EH (cell line): ENCODE results near the gene LSM14A.
"Not testable (repeated sequence)": the region's sequence is repeated elsewhere in the genome, so short reads cannot be mapped to it uniquely, and the experiment has no call there.

ENCODE experiments used
- DNase-seq: peaks from one replicate; pipeline ENCODE4 v3.0.0-alpha.2; 2015; ENCODE audit warnings: low read depth

Gene LSM14A

GRCh38 chr19:34230820-34231219, 58.5 kb downstream of the LSM14A start:
- no peak for DNase-seq

DNA sequence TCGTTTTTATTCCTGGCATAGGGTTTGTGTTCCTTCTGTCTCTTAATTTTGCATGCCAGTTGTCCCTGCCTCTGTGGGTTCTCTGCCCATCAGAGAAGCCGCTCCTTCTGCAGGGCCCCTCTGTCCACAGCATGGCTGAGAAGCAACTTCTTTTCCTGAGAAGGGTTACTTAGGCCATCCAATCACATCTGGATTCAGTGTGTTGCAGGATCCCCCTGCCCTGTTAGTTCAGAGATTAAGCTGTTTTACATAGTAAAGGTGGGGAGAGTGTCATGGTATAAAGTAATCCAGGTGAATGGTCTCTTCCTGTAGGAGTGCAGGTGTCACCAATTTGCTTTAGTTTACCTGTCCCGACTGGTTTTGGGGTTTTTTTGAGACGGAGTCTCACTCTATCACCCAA, 59.1 kb downstream of the LSM14A start:
- DNase-seq = no peak

DNA sequence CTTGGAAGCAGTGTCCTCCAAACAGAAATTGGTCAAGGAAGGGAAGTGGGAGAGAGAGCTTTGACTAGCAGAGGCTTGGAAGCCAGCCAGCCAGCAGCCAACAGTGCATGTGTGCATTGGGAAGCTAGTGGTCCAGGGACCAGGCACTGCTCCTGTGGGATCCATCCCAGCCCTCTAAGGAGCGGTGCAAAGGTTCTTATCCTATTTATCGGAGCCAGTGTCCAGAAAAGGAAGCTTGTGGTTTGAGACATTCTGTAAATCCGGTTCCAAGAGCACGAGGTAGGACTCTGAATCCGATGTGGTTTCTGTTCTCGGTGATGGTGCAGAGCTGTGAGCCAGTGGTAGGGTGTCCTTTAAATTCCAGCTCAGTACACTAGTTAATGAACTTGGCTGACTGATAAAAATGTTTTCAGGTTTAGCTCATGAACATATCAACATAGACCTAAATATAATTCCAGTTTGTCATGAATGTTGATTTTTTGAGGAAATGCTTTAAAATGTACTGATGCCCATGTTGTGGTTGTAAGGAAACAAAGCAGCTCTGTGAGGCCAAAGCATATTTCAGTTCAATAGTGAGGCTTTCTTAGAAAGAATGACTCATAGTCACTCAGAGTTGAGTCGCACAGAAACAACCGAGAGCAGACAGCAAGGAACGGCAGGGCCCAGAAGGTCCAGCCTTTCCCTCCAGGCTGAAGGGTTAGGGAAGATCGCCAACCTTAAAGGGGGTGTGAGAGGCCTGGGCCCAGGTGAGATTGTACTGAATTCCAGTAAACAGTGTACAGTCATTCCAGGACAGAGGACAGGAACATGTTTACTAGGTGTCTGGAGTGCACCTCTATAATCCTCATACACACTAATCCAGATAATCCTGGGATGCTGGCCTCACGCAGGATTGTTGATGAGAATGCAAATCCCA, 60.5 kb downstream of the LSM14A start:
- peak; percentile 97 for DNase-seq

- DNase-seq = no peak
These were observed 63.2 kb downstream of the LSM14A start for GRCh38 chr19:34235425-34235940.

- DNase-seq = peak; percentile 82
These were observed 64.0 kb downstream of the LSM14A start for GRCh38 chr19:34236035-34236987.

DNA sequence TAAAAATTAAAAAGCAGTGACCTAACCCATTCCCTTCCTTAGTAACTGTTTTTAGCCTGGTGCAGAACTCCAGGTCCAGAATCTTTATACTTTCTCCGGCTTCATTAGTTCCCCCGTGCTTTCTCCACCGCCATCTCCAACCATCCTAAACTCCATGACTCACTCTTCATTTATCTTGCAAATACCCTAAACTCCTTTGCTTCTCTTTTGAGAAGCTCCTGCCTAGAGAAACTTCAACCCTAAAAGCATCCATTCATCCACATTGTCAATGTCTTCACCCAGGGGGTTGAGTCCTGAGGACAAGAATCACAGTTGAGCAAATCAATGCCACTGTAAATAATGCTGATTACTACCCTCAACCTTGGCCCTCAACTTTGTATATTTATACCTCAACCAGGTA, 65.0 kb downstream of the LSM14A start:
- DNase-seq = no peak

DNA sequence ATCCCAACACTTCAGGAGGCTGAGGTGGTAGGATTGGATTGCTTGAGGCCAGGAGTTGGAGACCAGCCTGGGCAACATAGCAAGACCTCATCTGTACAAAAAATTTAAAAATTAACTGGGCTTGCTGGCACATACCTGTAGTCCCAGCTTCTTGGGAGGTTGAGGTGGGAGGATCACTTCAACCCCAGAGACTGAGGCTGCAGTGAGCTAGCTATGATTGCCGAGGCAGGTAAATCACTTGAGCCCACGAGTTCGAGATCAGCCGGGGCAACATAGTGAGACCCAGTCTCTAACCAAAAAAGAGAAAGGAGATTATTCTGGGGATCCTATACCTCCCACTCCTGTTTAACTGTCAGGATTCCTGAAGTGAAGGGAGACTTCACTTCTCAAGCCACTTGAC, 65.6 kb downstream of the LSM14A start:
- no peak for DNase-seq

DNA sequence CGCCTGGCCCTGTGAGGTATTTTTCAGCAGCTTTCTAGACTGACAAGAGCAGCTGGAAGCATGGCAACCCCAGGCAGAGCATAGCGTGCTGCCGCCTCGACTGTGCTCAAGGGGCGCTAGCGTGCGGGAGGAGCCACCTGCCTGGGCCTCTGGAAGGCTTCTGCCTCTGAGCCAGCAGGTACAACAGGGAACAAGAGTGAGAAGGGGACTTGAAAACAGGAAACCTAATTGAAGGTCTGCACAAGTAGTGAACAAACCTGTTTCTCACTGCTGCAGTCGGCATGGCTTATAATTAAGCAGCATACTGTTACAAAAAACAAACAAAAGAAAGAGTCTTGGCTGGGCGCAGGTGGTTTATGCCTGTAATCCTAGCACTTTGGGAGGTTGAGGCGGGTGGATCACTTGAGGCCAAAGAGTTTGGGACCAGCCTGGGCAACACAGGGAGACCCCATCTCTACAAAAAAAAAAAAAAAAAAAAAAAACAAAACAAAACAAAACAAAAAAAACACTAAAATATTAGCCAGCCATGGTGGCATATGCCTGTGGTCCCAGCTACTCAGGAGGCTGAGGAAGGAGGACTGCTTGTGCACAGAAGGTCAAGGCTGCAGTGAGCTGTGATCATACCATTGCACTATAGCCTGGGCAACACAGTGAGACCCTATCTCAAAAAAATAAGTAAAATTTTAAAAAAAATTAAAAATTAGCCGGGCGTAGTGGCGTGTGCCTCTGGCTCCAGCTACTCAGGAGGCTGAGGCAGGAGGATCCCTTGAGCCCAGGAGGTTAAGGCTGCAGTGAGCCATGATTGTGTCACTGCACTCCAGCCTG, 69.4 kb downstream of the LSM14A start:
- DNase-seq = peak; percentile 16

GRCh38 chr19:34243138-34243875, 71.0 kb downstream of the LSM14A start:
- DNase-seq = peak; percentile 83

DNA sequence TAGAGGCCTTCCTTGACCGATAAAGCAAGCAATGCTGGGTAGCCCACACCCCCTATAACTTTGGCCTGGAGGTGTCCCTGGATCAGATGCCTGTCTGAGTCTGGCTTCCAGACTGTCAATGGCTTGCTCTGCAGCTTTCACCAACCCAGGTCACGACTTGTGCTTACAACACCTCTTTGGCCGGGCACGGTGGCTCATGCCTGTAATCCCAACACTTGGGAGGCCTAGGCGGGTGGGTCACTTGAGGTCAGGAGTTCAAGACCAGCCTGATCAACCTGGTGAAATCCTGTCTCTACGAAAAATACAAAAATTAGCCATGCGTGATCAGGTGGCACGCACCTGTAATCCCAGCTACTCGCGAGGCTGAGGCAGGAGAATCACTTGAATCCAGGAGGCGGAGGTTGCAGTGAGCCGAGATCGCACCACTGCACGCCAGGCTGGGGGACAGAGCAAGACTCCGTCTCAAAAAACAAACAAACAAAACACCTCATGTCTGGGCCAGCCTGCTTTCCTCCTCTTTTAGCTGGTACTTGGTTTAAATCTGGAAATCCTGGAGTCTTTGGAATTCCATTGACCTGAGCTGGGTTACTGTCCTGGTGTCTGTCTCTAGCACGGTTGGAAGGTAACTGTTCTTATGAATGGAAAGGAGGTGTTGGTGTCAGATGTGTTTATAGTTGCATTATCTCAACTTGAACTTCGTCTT, 71.7 kb downstream of the LSM14A start:
- peak; percentile 11 for DNase-seq

DNA sequence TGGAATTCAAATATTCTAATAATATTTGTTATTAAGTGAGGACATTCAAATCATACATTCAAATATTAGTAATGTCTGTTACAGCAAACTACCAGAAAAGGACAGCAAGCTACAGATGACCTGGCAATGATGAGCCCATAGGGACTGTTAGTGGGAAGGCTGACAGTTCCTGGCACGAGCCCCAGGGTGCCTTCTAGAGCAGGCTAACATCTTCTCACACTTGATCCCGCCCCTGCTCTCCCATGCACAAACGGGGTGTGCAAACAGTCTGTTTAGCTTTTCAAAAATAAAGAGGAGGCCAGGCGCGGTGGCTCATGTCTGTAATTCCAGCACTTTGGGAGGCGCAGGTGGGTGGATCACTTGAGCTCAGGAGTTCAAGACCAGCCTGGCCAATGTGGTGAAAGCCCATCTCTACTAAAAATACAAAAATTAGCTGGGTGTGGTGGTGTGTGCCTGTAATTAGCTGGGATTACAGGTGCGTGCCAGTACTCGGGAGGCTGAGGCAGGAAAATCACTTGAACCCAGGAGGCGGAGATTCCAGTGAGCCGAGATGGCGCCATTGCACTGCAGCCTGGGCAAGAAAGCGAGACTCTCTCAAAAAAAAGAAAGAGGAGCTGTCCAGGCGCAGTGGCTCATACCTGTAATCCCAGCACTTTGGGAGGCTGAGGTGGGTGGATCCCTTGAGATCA, 72.5 kb downstream of the LSM14A start:
- DNase-seq = peak; percentile 61

GRCh38 chr19:34246340-34246739, 74.0 kb downstream of the LSM14A start:
- DNase-seq = no peak

DNA sequence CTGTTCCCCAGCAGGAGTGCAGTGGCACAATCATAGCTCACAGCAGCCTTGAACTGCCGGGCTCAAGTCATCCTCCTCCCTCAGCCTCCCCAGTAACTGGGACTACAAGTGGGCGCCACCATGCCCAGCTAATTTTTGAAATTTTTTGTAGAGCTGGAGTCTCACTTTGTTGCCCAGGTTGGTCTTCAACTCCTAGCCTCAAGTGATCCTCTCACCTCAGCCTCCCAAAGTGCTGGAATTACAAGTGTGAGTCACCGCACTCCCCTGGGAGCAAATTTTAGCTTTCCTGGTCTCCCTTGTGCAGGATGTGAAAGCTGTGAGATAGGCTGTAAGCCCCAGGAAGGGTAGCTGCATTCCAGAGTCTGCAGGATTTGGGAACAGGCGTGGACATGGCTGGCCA, 76.6 kb downstream of the LSM14A start:
- DNase-seq = no peak

- DNase-seq = not testable (repeated sequence)
These were observed 80.9 kb downstream of the LSM14A start for GRCh38 chr19:34253167-34253566.

DNA sequence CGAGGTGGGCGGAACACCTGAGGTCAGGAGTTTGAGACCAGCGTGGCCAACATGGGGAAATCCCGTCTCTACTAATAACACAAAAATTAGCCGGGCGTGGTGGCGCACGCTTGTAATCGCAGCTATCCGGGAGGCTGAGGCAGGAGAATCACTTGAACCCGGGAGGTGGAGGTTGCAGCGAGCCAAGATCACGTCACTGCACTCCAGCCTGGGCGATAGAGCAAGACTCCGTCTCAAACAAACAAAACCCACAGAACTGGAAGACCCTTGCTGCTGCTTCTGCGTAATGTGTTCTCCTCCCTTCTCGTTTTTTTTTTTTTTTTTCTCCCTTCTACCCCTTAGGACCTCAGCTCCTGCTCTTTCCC, 81.4 kb downstream of the LSM14A start:
- DNase-seq = not testable (repeated sequence)

DNA sequence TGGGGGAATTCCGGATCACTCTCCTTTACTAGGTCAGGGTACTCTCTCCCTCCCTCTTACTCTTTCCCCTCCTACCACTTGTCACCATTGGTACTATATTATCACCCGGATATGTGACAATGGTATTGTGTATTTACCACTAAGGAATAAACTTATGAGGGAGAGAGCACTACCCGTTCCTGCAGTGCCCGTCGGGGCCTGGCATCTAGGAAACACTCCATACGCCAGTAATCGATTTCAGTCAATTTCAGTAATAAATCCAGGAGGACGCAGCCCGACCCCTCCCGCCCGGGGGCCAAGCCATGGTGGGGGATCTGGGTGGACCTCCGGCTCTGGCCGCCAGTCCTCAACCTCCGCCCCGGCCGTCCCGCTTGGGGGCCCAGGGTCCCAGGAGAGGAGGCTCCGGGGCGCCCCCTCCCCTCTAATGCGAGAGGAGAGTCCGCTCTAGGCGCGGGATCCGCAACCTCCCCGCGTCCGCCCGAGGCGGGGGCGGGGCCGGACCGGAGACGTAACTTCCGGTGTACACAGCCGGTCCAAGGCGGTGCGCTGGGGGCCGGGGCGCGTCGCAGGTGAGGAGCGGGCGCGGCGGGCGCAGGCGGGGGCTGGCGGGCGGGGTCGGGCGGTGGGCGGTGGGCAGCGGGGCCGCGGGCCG, 81.9 kb downstream of the LSM14A start, which contains the start of gene GARRE1:
TSS of gene GARRE1 (plus strand) at position 509 of the 652 bp plus-strand sequence. CDS start 45,920 bp downstream, outside the sequence.
- peak; percentile 63 for DNase-seq

DNA sequence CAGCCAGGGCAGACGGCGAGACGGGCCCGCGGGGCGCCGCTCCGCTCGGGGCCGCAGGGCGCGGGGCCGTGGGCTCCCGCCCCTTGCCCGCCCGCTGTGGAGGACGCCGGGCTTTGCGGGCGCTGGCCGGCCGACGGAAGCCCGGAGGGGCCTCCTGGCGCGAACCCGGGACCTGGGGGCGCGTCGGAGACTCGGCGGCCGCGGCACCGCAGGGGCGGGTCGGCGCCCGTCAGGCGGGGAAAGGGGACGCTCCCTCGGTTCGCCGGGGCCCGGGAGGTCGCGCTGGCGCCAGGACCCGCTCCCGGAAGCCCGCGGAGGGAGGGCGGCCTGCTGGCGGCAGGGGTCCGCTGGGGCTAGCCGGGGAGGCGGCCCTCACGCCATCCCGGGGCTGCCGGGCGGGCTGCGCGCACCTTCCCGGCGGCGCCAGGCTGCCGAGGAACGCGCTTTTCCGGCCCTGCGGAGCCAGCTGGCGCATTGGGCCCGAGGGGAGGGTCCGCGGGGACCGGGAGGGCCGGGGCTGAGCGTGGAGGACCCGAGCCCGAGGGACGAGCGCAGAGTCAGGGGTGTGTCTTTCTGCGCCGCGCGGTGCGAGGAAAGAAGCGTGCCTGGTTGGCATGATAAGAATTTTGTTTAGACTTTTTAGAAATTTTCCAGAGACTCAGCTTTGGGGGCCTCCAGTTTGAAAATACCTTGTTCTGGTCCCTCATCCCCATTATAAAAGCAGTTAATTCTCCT, 82.6 kb downstream of the LSM14A start:
- DNase-seq = peak; percentile 41

DNA sequence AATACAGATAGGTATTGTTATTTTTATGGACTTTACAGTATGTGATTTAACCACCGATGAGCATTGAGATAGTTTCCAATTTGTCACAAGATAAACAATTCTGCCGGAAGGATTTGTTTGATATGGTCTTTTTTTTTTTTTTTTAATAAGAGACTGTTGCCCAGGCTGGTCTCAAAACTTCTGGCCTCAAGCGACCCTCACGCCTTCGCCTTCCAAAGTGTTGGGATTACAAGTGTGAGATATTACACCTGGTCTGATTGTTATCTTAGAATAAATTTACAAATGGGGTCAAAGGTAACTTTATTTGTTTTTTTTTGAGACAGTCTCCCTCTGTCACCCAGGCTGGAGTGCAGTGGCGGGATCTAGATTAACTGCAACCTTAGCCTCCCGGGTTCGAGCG, 83.2 kb downstream of the LSM14A start:
- no peak for DNase-seq
